Stimulated activated CD4-positive, alpha-beta T cell treated with anti-CD3 and anti-CD28 coated beads, Interleukin-1b, Interleukin-23, amount 100 ng/mL, for 48 hours (primary cell): ENCODE results near the gene EPHB6.

Experiments used
- DNase-seq: peaks from one replicate; pipeline ENCODE4 v3.0.0-alpha.2; 2020

The EPHB6 gene

DNA sequence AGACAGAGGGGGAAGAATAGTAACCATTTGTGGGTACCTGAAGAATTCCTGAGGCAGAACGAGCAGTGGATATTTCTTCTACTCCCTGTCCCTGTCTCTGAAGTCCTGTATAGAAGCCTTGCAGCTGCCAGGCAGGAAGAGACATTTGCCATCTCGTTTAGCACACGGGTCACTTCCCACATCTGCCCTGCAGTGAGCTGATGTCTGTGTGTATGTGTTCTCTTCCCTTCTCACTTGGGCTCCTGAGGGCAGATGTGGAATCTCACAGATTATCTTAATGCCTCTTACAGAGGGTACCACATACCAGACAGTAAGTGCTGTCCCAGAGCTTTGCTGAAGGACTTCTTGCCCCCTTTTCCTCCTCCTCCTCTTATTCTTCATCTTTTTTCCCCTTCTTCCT lies 44.8 kb downstream of the EPHB6 start:
- no peak for DNase-seq

DNA sequence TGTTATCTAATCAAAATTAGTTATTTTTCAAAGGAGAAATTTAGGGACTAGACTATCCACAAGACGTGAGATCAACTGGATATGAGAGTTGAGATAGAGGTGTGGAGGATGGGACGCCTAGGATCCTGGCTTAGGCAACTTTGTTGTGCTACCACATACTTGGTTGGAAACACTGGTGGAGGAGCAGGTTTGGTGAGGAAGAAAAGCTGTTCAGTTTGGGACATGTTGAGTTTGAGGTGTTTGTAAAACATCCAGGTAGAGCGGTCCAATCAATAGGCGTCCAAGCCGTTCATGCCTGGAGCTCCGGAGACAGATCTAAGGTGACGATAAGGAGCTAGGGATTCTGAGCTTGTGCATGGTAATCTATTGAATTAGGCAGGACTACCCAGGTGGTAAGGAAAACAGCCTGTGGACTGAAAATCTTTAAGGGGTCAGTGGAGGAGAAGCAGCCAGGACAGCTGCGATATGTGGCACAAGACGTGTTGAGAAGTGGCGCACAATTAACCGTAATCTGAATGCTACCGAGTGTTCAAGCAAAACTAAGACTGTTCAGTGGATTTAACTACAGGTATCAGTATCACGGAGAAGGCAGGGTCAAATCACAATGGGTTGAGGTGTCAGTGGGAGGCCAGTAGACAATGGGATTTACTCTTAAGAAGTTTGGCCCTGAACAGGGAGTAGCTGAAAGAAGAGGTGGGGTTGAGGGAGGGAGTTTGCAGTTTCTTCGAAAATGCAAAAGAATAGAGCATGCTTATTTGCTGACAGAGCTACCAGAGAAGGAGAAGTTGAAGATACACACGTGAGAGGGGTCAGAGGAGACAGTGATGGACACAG lies 46.8 kb downstream of the EPHB6 start:
- DNase-seq: no peak

DNA sequence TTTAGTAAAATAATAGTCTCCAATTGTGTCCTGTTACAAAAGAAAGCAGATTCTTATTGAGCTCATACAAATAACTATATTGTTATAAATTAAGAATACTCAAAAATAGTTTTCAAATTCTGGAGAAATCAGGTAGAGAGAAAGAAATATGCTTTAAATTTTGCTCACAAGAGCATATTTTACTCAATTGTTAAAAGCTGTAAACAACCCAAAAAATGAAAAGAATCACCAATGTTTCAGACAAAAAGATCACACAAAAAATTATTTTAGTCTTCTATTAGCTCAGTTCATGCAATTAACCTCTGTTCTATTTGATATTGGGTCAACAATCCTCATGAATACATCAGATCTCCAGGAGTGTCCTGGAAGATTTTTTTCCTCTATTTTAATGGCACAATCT lies 49.3 kb downstream of the EPHB6 start:
- DNase-seq: no peak

DNA sequence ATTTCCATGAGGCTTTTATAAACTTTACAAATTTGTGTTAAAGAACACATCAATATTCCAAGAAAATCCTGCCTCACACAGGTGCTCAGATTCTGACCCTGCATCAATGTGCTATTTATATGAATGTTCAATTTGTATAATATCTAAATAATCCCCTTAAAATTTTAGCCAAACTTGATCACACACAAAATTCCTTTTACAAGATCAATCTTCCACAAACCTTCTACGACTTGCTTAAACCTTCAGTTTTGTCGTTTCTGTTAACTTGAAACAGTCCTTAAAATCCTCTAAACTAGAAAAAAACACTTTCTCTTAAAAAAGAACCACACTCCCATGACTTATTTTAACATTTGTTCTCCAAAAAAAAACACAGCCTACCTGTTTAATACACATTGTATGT lies 50.9 kb downstream of the EPHB6 start:
- DNase-seq: no peak

DNA sequence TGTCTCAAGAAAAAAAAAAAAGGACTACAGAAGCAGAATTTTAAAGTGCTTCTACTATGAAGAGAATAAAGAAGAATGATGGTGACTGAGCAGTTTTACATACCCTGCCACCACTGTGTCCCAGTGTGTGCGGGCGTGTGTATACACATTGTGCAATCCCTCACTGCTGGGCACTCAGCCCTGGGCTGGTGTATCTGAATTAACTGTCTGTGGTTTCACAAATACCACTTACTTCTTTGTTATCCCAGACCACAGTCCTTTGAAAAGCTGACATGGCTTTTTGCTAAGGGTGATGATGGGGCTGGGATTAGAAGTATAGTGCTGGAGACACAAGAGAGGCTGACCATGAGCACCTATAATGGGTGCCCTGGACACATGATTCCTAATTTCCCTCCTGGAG lies 51.8 kb downstream of the EPHB6 start:
- no peak for DNase-seq

DNA sequence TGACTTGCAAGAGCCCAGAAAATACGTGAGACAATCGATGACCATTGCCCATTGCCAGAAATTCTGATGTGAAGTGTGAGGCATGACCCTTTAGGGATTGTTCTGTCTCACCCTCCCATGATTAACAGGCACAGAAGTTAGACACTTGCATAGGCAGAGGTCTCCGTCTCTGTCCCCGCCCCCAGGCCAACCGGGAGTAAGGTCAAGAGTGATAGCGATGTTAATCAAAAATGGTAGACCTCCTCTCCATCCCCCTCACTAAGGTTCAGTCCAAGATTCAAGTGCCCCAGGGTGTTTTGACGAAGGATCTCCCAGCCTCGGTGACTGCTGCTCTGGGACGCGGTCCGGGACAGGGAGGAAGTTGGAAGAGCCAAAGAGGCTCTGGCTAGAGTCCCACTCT lies 53.4 kb downstream of the EPHB6 start:
- no peak for DNase-seq

DNA sequence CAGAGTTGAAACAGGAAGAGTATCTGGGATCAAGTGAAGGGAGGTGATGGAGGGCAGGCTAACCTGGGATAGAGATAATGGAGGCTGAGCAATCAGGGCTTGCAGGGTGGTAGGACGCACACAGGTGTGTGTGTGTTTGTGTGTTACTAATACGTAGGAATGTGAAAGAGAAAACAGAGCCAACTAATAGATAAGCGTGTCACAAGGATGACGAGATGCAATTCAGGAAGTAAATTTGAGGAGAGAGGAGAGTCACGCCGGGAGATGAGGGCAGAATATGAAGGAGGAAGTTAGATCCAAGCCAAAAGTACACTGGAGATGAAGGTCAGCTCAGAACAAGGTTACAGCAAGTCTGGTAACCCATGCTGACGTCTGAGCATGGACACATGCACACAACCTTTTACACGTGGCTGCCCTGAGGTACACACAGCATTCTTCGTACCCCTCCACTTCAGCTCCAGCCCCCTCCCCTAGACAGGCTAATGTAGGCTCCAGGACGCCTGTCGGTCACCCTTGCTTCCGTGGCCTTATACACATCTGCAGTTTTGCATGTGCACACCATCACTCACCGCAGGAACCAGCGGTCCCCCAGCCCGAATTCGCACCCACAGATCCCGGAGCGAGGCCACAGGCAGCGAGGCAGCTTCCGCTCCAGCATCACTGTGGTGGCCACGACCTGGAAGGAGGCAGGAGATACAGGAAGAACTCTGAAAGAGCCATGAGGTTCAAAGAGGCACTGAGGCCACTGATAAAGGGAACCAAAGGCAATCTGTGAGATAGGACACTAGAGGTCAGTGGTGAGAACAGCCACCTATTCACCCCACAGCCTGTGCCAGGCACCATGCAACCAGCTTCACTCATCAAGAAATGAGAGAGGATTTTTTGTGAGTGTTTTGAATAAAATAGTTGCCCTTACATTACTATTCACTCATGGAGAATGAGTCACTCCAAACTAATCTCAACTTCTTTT lies 54.3 kb downstream of the EPHB6 start:
- no peak for DNase-seq

DNA sequence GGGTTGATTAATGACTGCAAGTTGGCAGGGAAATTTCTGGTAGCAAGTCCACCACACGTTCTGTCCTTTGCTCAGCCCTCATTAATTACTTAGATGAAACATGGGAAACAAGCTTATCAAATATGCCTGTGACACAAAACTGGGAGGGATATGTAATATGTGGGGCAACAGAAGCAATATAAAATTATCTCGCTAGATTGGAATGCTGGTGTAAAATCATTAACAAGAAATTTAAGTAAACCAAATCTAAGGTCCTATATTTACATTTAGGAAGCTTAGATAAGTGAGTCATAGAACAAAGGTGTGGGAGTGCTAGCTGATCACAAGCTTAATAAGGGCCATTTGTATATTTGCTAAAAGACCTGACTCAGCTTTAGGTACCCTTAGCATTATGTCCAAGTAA lies 55.2 kb downstream of the EPHB6 start:
- no peak for DNase-seq

DNA sequence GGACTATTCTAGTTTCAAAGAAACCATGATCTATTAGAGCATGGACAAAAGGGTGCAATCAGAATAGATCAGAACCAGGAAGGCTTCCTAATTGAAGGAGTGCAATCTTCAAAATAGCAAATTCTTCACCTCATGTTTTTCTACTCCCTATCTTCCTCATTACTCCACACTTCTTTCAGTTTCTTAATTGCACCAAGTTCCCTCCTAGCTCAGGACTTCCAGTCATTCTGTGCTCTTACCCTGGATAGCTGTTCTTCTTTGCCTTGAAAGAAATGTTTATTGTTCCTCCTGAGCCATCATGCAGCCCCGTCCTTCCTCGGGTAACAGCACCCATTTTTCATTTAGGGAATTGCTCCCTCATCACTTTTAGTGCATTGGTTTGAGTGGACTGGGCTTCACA lies 55.6 kb downstream of the EPHB6 start:
- no peak for DNase-seq

DNA sequence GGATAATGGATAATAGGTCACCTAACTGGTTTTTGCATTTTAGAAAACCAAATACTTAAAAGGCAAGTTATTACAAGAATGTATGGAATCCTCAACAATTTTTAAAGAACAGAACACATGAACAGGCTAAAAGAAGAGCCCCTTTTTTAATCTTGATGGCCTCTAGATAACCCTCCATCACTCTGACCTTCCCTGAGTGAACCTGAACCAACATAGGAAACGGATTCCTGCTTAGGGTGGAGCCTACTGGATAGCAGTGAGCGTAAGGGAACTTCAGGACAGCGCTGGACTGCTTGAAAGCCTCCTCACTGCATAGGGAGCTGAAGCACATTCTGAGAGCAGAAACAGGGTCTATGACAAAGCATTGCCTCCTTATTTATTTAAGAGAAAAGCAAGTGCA lies 58.2 kb downstream of the EPHB6 start:
- DNase-seq: no peak

DNA sequence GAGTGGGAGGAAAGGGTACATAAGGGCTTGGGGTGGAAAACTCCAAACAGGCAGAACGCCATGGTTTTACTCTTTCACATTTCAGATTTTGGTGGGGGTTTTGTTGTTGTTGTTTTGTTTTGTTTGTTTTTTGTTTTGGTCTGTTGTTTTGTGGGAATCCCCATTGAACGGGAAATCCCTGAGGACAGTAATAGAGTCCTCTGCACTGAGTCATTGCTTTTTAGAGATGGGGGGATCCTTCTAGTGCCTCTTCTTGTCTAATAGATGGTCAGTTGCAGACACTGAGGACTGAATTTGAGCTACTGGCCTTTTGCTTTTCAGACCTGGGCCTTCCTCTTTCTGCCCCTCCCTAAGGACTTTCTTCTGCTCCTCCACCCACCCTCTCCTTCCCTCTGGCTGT lies 58.7 kb downstream of the EPHB6 start:
- DNase-seq: no peak

DNA sequence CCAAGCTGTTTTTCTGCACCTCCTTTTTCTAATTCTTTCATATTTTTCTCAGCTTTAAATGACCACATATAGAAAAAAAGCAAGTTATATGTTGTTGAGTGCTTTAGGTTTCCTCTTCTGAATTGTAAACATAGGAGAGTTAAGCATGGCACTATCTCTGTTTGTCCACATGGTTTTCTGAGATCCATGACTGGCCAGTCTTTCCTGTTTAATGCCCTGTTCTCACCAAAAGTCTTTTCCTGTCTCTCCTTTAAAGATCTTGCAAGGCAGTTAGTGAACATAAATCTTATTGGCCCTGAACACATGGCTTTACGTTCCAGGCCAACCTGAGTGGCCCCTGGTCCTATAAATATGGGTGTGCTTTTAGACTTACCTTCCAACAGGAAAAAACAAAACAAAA lies 59.2 kb downstream of the EPHB6 start:
- no peak for DNase-seq

DNA sequence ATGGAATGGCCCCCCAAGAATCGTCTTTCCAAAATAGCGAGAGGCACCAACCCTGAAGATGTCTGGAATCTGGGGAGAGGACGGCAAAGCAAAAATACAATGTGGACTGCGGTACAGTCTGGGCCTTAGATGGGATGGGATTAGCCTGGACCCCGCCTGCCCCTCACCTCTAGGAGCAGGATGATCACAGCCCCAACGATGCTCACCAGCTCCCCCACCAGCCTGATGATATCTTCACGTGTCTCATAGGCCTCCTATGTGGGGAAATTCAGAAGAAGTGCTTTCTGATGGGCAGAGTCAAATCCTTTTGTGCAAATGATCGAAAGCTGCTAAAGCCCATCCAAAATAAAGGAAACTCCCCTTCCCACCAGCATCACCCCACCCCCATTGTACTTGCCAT lies 60.4 kb downstream of the EPHB6 start:
- DNase-seq: no peak

DNA sequence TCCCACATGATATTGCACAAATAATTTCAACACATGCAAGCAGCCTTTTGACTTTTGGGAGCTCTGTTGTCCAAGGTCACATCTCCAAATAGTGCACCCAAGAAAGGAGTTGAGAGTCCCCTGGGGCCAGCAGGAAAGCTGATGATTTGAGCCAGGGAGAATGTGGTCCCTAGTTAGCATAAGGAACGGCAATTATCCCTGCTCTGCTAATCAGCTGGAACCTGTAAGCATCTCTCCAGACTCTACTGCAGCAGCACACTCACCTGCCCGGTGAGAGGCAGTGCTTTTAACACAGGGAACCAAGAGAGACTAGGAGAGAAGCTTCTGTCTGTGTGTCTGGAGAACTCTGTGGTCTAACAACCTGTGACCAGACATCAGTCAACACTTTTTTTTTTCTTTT lies 61.6 kb downstream of the EPHB6 start:
- DNase-seq: no peak

DNA sequence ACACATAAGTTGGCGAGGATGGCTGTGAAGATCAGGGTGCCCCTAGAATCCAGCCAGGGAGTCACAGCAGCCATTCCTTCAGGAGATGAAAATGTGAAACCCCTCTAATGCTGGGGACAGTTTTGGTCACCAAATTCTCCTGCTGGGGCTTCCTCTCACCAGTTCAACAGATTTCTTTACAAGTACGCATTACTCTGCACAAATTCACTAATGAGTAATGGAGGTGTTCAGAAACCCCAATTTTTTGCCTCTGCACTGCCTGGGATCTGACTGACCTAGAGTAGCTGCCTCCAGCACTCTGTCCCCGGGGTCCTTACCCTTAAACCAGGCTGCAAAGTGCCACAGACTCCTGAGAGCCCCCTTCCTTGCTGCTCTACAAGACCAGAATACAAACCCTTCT lies 62.6 kb downstream of the EPHB6 start:
- DNase-seq: no peak

DNA sequence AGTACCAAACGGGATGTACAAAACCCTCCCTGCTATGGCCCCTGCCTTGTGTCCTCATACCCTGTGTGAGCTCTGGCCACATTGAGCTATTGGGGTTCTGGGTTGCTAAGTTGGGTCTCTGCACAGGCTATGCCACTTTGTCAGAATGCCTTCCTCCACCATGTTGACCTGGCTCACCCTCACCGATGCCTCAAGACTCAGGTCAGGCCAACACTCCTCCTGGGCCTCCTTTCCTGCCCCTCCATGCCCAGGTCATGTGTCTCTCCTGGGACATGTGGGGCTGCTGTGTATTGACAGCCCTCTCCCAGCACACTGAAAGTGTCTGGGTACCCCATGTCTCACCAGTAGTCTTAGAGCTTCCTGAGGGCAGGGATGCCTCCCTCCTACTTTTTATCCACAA lies 64.0 kb downstream of the EPHB6 start:
- DNase-seq: no peak

DNA sequence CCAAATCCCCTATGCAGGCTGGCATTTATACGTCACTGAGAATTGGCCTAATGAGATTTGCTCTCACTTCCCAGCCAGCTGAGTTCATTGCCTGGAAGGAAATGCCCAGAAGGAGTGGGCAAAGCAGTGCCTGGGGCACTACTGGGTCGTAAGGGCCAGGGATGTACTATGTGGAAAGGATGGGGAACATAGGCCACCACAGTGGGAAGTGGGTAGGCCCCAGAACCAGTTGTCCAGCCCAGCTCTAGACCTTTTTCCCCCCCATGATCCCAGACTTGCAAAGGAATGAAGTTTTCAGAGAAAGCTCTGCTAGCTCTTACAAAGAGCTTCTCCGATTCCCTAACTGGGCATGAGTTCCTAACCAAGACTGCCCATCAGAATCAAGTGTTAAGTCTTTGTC lies 64.8 kb downstream of the EPHB6 start:
- no peak for DNase-seq
